ENCODE measurements around the gene CSPG5.

Gene CSPG5

DNA sequence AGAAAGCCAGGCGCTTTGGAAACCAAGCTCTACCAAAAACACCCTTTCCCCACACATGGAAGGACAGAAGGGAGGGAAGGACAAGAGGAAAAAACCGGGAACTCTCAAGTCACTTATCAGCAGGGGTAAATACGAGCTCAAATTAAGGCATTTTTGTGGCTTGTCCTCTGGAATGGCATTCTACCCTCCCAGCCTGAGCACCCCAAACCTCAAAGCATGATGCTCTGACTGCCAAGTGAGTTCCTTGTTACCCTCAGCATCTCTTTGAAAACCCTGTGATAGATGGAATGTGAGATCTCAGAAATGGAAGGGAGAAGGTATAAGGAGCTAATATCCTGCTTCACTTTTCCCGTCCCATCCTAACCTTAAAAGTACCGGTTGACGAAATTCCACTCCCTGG, 8.1 kb upstream of the CSPG5 start:
- DNase-seq (ENCODE audit: low read depth), result no peak

DNA sequence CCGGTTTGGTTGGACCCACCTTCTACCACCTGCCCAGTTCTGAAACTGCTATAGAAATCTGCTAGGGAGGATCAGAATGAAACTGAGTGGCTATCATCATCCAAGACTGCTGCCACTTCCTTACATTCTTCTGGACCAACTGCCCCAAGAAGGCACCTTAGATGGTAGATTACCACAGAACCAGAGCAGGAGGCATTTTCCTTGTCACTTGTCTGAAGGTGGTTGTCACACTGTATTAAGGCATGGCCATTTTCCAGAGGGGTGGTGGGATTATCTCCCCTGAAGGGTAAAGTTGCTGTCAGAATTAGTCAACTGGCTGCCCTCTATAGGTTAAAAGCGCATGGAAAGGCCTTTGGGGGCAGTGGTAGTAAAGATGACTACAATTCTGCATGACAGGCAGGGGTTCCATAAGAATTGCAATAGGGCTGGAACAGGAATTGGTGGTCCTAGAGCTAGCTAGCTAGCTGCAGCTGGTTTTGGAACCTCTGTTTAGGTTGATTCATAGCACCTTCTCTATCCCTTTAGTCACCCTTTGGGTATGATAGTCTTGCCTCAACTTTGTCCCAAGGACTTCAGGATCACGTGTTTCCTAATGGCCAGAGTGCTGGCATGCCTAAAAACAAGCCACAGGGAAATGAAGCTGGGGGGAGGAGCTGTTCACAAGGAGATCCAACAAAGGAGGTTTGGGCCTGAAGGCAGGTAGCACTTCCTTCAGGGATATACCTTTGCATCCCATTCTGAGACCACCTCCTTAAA, 4.8 kb upstream of the CSPG5 start:
- DNase-seq (ENCODE audit: low read depth), result no peak

DNA sequence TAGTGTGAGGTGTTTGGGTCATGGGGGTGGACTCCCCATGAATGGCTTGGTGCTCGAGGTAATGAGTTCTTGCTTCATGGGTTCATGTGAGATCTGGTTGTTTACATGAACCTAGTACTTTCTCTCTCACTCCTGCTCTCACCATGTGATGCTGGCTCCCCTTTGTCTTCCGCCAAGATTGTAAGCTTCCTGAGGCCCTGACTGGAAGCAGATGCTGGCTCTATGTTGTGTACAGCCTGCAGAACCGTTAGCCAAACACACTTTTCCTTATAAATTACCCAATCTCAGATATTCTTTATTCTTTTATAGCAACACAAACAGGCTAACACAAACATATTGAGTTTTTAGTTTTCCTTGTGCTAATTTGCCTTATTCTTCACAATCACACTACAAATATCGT, 3.2 kb upstream of the CSPG5 start:
- DNase-seq (ENCODE audit: low read depth), result no peak

DNA sequence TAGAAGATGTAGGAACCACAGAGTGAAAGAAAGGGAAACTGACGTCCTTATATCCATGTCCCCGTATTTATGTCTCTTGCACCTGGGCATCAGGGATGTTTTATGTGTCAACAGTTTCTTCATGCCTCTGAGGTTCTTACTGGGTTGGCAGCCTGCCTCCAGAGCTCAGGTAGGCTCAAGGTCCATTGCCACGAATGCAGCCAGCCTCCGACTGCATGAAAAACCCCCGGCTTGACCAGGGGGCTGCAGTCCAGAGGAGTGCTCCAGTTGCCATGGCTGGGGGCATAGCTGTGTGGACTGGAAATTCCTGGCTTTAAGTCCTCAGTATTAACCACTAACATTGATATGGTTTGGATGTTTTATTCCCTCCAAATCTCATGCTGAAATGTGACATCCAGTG, 2.8 kb upstream of the CSPG5 start:
- DNase-seq (ENCODE audit: low read depth), result no peak

DNA sequence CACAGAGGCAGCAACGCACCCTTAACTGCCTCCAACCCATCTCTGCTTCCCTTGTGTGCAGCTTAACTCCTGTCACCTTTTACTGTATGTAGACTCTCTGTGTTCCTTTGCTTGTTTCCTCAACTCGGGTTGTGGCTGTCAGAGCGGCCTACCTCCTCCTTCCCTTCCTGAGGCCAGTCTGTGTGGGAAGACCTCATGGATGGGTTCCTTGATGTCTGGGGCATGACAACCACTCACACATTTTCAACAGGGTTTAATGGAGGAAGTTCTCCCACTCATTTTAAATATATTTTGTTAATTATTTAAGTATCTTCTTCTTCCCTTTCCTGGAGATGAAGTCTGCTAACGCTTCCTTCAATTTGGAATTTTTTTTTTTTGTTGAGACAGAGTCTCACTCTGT, 1.8 kb upstream of the CSPG5 start:
- DNase-seq (ENCODE audit: low read depth), result no peak

DNA sequence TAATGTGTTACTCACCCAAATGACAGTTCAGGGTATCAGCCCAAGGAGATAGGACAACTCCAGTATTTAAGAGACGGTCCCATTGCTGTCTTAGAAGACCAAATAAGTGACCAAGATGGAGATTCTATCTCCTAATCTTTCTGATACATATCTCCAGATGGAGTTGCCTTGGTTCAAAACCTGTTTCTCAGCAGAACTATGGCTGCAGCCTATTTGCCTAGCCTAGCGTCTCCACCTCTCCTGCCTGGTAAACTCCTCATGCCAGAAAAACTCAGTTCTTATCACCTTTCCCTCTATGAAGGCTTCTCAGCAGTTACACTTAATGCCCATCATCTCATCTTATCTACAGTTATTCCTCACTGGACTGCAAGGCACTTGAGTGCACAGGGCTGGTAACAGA, 1.2 kb upstream of the CSPG5 start:
- no peak for DNase-seq (ENCODE audit: low read depth)

DNA sequence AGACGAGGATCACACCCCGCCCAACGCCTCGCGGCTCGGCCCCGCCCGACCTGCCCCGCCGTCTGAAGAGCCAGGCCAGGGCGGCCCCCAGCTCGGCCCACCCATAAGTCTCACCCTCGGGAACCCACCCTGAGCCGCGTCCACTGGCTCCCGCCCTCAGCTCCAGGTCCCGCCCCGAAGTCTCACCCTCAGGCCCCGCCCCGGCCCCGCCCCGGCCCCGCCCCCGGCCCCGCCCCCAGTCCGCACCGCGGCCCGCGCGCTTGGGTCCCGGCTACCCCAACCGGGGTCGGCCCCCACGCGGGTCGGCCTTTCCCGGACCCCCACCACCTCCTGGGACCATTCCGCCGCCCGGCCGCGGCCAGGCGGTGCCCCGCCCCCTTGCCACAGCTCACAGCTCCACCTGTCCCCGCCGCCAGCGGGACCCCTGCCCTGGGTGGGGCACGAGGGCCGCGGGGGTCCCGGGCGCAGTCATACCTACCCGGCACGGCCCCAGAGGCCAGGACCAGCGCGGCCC, 489 bp downstream of the CSPG5 start:
- no peak for DNase-seq (ENCODE audit: low read depth)

DNA sequence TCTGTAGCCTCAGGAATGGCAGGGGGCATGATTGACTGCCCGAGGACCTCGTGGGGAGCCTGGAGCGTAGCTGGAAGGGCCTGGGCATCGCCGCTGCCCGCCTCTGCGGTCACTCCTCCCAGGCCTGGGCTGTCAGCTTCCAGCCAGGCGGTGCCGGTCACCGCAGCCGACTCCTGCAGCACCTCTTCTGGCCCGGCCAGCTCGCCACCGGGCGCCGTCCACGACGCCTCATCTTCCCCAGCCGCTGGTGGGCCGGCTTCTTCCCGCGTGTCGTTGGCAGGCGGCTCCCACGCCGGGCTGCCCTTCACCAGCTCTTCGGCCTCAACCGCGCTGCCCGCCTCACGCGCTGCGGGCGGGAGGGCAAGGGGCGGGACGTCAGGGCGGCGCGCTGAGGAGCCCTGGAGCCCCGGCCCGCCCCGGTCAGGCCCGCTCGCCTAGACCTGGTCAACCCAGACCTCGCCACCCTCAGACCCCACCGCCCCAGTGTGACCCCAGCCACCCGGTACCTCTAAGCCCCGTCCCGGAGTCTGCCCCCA, 1.0 kb downstream of the CSPG5 start:
- DNase-seq (ENCODE audit: low read depth), result no peak

DNA sequence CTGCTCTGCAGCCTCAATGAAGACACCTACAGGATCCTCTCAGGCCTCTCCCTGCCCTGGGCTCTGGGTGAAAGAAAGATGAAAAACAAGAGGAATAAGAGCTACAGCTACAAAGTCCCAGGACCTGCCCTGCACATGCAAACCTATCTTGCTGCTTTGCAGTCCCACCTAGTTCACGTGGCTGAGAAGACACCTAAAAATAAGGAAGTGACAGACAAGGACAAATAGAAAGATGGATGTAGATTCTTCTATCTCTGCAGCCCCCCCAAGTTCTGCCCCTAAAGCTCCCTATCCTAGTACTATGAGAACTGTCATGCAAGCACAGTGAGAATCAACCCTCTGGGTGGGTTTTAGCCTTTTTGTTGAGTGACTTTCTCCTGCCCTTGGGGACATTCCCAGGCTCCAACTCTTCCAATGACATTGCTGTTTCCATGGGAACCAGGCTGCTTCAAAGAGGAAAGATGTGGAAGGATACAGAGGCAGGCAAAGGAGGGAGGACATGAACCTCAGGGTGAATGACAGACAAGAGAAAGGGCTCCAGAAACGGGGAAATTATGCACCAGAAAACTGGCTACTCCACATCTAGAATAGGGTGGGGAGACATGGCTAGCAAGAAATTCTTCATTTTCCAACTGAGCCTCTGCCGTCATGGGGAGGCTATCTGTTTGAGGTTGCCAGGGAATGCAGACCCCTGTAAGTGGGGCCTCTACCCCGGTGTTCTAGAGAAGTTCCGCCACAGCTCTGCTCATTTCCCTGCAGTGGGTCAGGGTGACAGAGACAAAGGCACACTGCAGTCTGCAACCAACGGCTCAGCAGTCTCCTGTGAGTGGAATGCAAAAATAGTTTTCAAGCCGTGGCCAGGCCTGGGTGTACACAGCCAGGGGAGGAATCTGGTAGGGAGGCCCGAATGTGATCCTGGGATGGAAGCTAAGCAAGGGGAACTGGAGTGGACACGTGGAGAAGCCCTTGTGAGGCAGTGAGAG, 5.2 kb downstream of the CSPG5 start:
- no peak for DNase-seq (ENCODE audit: low read depth)

DNA sequence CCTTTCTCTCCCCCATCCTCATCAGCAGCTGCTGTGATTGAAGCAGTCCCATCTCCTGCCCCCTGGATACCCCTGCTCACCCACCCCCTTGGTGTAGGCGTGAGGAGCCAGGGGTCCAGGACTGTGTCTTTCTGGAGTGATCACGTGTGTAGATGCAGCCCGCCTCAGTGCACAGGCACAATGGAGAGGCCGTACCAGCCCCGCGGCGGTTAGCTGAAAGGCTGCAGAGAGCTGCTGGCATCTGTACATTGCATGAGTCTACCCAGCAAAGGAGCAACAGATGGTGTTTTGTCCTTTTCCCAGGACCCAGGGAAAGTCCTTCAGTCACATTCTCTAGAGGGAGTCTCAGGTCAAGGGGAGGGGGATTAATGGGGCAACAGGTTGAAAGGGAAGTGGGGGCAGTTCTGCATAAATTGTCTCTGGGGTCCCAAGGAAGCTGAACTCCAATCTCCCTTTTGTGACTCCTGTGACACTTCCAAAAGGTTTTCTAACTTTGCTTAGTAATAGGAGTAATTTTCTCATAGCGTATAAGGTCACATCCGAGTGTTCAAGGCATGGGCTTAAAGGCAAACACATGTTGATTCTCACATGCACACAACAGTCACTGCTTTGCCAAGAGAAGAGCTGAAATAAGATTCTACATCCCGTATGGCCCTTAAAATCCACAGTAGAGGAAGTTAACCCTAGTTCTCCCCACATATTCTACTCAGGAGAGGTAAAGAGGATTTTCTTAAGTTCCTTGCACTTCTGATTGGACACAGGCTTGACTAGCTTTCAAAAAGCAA, 7.1 kb downstream of the CSPG5 start:
- no peak for DNase-seq (ENCODE audit: low read depth)

DNA sequence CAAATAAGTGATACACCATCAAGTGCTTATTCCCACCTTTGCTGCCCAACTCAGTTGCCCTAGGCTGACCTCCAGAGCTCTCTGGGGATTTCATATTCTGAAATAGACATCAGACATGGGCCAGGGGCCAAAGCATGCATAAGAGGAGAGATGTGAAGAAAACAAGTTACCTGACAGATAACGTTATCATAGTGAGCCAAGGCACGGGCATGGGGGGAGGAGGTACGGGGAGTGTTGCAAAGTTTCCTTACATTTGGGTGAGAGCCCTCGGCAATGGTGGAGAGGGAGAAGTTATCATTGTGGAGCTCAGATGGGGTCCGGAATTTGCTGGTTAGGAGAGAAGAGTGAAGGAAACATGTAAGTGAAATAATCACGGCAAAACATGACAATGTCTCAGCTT, 9.8 kb downstream of the CSPG5 start:
- DNase-seq (ENCODE audit: low read depth), result no peak

DNA sequence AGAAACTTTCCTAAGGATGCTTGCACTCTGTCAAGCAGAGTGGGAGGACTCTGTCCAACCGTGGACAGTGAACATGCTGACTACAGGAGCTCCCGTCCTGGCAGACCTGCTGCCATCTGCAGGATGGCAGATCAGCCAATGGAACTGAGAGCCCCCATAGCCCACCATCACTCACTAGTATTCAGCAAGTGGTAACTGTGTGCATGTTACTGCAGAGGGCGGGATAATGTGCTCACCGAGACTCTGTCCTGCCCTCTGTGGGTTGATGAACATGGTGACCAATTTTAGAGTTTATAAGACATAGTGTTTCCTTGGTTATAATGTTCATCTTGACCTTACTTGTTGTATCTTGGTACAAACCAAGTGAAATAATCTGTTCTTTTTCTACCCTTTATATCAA, 11.5 kb downstream of the CSPG5 start:
- DNase-seq (ENCODE audit: low read depth), result no peak

DNA sequence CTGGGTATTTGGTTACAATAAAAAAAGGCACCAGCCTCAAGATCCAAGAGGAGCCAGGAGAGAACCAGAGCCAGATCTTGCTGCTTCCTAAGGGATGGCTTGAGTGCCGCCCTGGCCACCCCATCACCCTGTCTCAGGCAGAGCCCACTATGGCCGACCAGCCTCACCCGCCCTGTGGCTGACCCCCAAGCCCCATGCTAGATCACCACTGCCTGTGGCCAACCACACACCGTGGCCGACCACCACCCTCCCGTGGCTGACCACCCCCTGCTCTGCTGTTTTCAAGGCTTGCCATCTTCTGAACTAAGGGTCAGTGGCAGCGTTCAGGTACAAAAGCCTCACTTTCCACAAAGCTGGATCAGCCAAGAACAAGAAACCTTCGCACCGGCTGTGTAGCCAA, 12.0 kb downstream of the CSPG5 start:
- no peak for DNase-seq (ENCODE audit: low read depth)

DNA sequence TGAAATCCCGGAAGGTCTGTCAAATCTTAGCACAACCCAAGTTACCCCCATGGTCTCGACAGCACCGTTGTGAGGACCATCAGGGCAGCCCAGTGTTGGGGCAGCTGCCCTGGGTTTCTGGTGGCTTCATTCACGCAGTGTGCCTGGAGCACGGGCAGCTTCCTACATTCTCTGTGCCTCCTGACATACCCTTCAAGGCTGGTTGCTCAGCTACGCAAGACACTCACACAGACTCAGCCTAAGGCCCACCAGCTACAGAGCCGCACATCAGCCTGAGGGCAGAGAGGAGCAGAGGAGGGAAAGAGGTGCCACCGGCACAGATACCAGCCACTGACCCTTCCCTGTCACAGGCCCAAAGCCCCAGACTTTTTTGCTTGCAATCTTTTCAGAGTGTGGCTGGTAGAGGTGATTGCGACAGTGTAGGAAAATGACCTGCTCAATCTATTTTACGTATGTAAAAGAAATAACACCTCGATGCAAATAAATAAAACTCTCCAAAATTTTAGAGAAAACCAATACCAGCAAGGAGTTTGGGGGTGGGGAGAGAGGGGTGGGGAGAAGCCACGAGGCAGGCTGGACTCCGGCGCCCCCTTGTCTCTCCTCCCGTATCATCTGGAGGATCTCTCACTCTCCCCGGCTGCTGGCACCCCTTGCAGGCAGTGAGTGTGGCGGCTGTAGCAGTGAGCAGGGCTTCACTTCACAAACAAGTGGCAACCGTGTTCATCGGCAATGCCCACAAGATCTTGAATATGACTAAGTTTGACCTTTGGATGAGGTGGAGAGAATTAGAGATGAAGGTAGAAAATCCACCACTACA, 12.7 kb downstream of the CSPG5 start:
- no peak for DNase-seq (ENCODE audit: low read depth)

DNA sequence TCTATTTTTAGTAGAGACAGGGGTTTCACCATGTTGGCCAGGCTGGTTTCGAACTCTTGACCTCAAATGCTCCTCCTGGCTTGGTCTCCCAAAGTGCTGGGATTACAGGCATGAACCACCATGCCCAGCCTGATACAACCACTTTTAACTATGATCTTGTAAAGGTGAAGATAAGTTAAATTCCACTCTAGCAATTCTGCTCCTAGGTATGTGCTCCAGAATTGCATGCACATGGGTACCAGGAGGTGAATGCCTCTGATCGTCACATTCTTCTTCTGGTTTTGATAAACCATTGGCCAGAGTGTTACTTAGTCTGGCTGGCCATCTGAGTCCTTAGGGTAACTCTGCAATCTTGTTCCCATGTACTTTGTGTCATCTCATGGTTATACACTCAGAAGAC, 22.3 kb downstream of the CSPG5 start:
- DNase-seq (ENCODE audit: low read depth), result no peak

DNA sequence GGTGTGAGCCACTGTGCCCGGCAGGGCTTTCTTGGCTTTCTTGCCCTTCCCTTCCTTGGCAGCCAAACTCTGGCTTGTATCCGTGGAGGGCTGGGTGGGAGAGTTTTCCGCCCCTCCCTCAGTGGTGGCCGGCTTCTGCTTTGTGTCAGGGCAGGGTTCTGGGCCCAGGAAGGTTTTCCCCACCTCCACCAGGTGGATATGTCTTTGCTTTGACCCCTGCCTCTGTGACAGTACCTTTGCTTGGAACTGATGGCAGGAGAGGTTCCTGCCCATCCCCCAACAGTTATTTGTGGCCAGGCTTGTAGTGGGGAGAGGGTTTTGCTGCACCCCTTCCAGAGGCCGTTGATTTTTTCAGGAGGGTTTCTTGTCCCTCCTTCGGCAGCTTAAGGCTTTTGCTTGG, 24.3 kb downstream of the CSPG5 start:
- no peak for DNase-seq (ENCODE audit: low read depth)

DNA sequence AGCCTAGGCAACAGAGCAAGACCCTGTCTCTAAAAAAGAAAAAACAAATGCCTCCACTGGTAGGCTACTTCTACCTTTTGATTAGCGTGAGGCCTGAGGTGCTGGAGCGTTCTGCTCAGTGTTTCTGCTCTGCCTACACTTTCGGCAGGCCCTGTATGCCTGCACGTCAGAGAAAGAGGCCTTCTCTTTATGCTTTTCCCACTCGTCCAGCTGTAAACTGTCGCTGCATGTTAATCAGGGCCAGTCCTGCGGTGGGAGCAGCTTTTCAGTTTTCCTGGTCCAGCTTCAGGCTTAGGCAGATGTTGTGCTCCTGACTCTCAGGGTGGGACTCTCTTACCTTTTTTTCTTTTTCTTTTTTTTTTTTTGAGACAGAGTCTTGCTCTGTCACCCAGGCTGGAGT, 25.3 kb downstream of the CSPG5 start:
- DNase-seq (ENCODE audit: low read depth), result no peak

DNA sequence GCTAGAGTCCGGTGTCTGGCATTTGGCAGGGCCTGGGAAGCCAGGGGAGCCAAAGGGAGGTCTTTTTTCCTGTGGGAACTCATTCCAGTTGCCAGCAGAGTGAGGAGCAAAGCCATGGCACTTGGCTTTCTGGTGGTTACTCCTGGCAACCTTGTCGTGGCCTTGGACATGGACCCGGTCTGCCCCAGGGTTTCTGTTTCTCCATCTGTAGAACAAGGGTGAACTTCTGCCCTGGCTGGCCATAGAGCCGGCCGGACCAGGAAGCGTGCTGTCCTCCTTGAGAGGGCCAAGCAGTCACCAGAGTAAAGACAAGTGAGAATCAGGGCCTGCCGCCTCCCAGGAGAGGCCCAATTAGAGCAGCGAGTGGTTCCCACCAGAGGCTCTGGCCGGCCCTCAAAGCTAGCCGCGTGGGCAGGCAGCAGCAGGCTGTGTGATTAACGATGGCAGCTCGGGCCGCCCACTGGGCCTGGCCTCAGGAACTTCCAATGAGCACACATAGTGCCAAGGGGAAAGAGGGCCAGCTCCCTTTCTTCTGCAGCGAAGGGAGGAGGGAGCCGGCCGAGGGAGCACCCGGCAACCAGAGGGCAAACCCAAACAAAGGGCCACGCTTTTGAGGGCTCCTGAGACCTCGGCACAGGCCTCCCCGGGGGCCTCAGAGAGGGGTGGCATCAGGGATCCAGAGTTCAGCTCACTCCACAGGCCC, 36.0 kb downstream of the CSPG5 start:
- no peak for DNase-seq (ENCODE audit: low read depth)

DNA sequence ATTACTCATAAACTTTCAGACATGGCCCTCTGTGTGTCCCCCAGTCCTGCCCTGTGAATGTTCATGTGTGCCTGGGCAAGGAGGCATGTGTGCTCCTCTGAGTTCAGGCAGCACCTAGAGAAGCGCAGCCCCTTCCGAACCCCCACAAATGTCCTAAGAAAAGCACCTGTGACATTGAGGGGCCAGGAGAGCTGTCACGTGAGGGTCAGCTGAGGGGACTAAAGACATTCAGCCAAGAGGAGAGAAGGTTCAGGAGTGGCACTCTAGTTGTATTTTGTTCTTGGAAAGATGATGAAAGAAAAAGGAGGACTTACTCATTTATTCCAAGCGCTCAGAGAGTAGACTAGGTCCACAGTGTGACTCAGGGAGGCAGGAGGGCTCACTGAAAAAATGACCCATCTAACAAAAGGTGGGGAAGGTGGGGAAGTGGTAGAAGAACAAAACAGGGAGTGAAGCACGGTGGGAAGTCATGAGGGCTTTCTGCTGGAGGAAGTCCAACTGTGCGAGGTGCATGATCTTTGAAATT, 37.0 kb downstream of the CSPG5 start:
- no peak for DNase-seq (ENCODE audit: low read depth)

DNA sequence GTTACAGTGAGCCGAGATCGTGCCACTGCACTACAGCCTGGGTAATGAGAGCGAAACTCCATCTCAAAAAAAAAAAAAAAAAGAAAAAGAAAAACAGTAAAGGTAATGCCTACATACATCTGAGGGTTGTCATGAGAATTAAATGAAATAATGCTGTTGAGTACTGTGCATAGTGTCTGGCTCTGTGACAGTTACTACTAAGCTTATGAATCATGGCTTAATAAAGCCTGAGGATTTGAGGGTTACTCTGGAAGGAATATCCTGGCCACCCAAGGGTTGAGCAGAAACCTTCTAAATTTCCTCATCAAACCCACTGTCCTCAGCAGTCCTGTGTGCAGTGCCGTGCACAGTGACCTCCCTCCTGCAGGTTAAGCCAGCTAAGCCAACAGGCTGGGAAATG, 38.4 kb downstream of the CSPG5 start:
- no peak for DNase-seq (ENCODE audit: low read depth)

Measured in non-pigmented ciliary epithelial cell (primary cell).